Activated CD8-positive, alpha-beta memory T cell treated with anti-CD3 and anti-CD28 coated beads, Interleukin-2, amount 50 U/mL, for 48 hours (primary cell): ENCODE data around the gene MYRIP.
"Not testable (repeated sequence)": the region's sequence is repeated elsewhere in the genome, so short reads cannot be mapped to it uniquely, and the experiment has no call there.

Experiments
- DNase-seq: peaks from one replicate; pipeline ENCODE4 v3.0.0-alpha.2; 2020

MYRIP gene

GRCh38 chr3:39808467-39809180 lies 785 bp upstream of the MYRIP start:
- DNase-seq, result no peak

GRCh38 chr3:39809995-39810595 lies 686 bp downstream of the MYRIP start:
- DNase-seq, result no peak

DNA sequence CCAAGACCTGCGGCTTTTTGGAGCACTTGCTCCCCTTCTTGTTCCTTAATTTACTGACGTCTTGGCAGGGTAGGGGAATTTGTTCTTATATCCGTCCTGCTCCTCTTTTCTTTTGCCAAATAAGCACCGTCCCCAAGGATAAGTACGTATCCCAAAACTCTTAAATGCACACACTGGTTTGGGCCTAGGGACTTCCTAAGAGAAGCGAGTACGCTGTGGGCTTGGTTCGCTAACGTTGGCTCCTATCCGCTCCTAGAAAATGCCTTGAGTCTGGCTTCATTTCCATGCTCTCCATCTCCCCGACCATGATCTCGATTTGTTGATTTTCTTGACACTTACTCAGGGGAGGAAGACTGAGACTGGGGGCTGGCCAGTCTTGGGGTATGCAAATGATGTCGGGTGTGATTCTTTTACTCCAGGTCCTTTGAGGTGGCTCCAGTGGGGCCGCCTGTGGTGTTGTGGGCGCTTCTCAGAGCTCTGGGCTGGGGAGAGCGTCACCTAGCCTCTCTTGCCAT lies 1.3 kb downstream of the MYRIP start:
- no peak for DNase-seq

DNA sequence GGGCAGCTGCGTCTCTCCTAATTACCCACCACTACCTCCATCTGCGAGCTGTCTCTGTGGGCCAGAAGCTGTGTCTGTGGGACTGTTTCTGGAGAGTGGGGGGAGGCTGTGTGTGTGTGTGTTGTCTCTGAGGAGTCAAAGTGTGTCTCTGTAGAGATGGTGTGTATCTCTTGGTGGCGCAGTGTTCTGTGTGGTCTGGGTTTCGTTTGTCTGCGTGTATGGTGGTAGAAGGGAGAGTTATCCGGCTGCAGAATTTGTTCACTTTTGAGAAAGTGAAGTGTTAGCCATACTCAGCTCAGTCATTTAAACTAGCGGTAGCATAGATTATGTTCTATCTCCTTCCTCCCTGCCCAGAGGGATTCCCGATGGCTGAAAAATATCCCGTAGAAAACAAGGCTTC lies 2.2 kb downstream of the MYRIP start:
- DNase-seq, result no peak

DNA sequence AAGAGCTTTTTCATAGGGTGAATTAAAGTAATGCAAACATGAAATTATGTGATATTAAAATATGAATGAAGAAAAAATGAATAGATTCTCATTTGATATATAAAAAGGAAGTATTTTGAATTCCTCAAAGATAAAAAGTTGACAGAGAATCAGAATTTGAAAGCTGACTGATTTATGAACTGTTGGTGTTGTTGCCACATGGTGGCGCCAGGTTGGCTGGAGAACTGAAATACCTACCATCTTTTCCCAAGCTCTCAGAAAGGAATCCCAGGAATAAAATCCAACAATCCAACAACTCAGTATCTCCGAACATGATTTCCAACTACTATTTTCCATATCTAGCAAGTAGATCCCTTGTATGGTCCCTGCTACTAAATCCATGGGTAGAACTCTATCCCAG lies 3.1 kb downstream of the MYRIP start:
- DNase-seq, result no peak

DNA sequence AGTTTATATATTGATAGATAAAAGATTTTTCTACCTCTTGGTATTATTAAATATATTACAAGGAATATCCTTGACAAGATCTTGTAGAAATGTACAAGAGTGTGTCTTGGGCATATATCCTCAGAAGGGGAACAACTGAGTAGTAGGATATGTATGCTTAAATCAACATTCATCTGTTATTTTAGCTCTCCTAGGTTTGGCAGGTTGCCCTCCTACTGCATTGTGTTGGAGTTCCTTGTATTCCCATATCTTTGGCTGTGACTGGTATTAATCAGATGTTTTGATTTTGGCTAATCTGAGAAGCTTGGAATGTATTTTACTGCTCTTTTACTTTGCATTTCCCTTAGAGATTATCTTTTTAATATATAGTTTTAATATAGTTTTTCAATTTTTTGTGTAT lies 4.6 kb downstream of the MYRIP start:
- DNase-seq, result no peak

DNA sequence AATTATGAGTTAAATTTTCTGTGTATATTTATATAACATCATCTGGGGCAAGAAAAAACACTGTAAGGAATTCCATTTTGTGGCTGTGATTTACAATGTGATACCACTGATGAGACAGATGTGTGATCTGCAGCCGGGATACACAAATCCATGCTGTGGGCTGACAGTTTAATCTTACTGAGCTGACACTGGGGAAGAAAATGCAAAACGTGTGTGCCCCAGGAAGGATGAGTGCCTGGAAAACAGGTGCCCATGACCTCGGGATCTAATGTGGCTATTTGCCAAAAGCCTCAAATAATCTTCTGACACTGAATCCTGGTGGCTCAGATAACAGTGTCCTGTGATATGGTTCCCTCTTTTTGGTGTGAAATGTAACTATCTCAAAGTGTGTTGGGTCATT lies 10.5 kb downstream of the MYRIP start:
- no peak for DNase-seq

DNA sequence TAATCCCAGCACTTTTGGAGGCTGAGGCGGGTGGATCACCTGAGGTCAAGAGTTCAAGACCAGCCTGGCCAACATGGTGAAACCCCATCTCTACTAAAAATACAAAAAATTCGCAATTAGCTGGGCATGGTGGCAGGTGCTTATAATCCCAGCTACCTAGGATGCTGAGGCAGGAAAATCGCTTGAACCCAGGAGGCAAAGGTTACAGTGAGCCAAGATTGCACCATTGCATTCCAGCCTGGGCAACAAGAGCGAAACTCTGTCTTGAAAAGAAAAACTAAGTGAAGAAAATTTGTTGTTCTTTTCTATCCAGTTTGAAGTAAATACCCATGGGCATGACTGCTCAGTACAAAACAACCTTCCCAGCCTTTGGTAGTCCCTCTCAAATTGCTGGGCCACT lies 24.4 kb downstream of the MYRIP start:
- DNase-seq, result not testable (repeated sequence)

GRCh38 chr3:39839484-39839883 lies 30.1 kb downstream of the MYRIP start:
- DNase-seq, result no peak

DNA sequence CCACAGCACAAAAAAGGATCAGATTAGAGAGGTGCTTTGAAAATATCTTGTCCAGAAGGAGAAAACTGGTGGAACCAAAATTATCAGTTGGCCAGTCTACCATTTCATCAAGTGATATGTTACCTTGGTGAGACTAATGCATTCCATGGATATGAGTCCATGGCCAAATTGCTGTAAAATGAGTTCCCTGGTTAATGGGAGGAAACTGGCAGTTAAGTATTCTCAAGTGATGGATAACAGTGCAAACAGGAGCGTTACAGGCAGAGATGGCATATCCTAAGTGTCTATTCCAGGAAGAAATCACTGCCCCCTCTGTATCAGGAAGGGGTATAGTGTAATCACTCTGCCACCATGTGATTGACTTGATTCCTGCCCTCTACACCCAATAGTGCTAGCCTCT lies 34.0 kb downstream of the MYRIP start:
- DNase-seq, result no peak

DNA sequence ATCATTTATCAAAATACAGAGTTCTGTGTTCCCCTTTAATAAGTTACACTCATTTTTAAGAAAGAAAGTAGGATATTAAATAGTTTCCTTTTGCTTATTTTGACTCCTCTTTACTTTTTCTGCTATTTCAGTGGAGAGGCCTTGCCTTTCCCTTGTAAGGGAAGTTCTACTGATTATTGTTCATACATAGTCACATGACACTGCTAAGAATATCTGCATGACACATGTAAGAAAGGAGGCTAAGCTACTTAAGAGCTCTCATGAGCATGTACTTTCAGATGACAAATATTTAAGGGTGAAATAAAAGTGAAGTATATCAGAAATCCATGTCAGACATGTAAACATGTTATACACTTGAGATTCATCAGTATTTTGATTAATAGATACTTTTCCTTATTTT lies 39.0 kb downstream of the MYRIP start:
- DNase-seq, result no peak

DNA sequence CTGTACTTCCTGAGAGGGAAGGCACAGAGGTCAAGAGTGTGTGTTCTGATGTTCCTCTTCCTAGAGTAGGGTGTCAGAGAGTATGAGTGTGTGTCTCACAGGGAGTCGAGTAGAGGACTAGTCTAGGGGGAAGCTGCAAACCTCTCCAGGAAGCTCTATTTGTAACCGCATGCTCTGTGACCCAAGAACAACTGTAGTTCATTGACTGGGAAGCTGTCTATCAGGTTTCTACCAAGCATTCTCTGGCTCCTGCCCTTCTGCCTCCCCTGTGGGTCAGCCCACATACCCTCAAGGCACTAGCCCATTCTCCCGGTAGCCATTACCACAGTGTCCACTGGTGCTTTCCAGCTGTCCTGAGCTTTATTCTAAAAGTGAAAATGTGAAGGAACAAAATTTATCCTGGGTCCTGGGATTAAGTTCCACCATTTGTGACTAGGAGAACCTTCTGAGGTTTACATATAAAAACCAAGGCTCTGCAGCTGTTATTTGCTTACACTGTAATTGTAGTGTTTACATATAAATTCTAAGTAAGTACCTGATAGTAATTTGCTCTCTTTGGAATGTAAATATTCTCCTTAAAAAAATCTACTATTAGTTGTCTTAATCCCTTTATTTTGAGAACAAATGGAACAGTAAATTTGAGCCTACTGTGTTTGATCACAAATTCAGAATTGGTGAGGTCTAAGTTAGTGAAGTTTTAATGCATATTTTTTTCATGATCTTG lies 40.7 kb downstream of the MYRIP start:
- no peak for DNase-seq

DNA sequence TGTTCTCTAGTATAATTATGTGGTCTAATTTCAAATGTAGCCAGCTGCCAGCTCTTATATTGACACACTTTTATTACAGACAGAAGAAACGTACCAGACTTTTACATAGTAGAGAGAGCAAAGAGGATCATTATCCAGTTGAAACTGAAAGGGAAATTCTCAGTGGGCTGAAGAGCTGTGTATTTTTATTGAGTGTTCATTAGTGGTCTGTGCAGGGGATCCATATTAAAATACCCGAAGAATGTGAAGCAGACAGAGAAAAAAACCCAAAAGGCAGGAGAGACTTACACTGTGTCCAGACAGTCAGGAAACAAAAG lies 41.3 kb downstream of the MYRIP start:
- DNase-seq, result no peak

DNA sequence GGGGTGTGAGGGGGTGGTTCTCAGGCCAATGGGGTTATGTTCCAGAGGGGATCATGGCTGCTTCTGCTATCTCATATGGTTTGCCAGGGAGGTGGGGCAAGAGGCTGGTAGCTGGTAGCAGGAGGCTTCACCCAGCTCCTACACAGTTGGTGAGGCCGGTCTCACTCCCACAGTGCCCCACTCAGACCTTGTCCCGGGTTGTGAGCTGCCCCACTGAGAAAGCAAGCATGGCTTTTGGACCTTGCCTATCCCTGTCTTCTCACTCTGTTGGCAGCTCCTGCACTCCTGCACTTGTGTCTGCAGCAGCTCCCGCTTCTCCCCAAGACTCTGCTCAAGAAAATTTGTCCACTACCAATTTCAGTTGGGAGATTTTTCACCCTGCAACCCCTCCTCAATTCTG lies 46.1 kb downstream of the MYRIP start:
- no peak for DNase-seq

DNA sequence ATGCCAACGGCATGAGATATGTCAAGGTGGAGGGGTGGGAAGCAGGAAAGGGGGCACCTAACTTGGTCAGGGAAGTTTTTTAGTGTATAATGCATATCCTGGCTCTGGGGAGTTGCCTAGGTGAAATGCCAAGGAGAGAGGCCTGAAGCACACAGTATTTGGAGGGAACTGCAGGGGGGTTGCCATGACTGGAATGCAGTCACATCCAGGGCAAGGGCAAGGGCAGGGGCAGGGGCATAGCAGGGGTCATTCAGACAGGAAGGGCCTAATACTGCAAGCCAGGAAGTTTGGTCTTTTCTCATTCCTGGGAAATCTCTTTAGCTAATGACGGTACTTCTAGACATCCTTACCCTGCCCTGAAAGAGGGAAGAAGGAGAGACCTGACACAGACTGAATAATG lies 60.5 kb downstream of the MYRIP start:
- DNase-seq, result no peak

DNA sequence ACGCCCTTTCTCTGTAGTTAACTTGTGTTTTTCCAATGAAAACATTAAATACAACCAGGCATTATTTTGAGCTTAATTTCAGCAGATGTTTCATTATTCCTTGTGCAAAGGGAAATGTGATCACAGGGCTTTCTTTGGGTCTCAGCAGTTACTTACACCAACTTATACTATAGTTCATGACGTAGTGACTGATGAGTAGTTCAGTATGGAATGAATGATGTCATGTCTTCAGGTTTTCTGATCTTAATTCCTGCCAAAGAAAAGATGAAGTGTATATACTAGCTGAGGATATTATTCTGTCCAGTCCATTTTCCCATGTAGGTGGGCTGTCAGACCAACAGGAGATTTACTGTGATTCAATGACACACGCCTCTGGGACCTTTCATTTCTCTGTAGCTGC lies 61.3 kb downstream of the MYRIP start:
- no peak for DNase-seq

- no peak for DNase-seq
These were observed 70.2 kb downstream of the MYRIP start for GRCh38 chr3:39879581-39879980.

DNA sequence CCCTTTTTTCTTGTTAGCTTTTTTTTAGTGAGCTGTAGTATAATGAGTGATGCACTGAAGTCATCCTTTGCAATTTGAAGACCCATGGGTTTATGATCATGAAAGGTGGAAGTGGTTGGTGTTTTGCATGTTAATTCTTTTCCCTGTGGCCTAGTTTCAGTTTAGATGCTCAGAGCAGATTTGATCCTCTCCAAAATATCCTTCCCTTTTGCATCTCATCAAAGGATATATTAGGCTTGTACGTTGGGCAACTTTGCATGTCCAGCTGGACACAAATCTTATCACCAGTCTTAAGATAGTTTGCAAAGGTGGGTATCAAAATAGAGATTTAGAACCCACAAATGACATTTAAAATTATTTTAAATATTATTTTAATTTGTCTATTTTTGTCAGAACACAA lies 72.7 kb downstream of the MYRIP start:
- no peak for DNase-seq

GRCh38 chr3:39892068-39892467 lies 82.7 kb downstream of the MYRIP start:
- DNase-seq, result no peak

GRCh38 chr3:39896184-39896583 lies 86.8 kb downstream of the MYRIP start:
- DNase-seq, result no peak

- DNase-seq, result no peak
These were observed 91.1 kb downstream of the MYRIP start for GRCh38 chr3:39900462-39901002.

- no peak for DNase-seq
These were observed 93.8 kb downstream of the MYRIP start for GRCh38 chr3:39903253-39903652.

DNA sequence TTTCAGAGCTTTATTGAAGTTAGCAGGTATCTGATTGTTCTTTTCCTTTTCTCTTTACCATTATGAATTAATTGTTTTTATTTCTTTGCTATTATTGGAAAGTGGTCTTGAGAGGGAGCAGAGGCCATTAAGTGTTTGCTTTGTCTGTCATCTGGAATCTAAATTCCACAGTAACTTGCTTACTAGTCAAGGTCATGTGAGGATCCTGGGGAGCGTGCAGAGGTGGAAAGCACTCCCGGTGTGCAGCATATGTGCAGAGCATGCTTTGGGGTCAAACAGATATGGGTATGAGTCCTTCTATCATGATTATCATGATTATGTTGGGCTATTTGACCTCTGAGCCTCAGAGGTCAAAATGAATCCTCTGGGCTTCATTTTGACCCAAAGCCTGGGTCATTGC lies 96.4 kb downstream of the MYRIP start:
- no peak for DNase-seq

DNA sequence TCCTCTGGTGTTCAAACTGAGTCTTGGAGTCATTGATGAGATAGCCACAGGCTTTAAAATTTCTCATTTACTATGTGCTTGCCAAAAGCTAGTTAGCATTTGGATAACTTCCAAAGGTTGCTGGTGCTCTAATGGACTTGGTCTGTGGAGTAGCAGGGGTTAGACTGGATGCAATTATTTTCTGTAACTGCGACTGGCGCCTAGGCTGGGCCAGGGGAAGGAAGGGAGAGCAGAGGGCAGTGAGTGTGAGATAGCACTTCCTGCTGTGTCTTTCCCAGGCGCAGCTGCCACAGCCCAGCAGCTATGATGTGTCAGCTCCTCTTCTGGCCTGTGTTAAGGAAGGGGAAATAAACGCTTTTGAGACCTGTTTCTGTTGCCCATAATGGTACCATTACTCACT lies 98.6 kb downstream of the MYRIP start:
- DNase-seq, result no peak
